Activated T-cell treated with anti-CD3 and anti-CD28 coated beads, Interleukin-2, amount 50 U/mL, for 1 hour (primary cell): Measurements from ENCODE around the gene WDR70.

ENCODE experiments used
- DNase-seq: peaks from one replicate; pipeline ENCODE4 v3.0.0-alpha.2; 2020

Gene WDR70

GRCh38 chr5:37730896-37731455 is 351.9 kb downstream of the WDR70 start:
- DNase-seq = no peak

- DNase-seq = no peak
Measured at GRCh38 chr5:37734114-37734513, 355.0 kb downstream of the WDR70 start.

- DNase-seq = no peak
Measured at GRCh38 chr5:37735649-37736347, 356.7 kb downstream of the WDR70 start.

GRCh38 chr5:37736397-37736796 is 357.3 kb downstream of the WDR70 start:
- no peak for DNase-seq

- no peak for DNase-seq
Measured at GRCh38 chr5:37737326-37738056, 358.4 kb downstream of the WDR70 start.

GRCh38 chr5:37738057-37738691 is 359.1 kb downstream of the WDR70 start:
- DNase-seq = no peak

GRCh38 chr5:37738865-37739488 is 359.9 kb downstream of the WDR70 start:
- DNase-seq = no peak

- no peak for DNase-seq
Measured at GRCh38 chr5:37739817-37740261, 360.7 kb downstream of the WDR70 start.

- no peak for DNase-seq
Measured at GRCh38 chr5:37740331-37741066, 361.4 kb downstream of the WDR70 start.

GRCh38 chr5:37742111-37742510 is 363.0 kb downstream of the WDR70 start:
- DNase-seq = no peak

- DNase-seq = no peak
Measured at GRCh38 chr5:37751227-37751626, 372.1 kb downstream of the WDR70 start.

- no peak for DNase-seq
Measured at GRCh38 chr5:37754976-37755375, 375.9 kb downstream of the WDR70 start.

- no peak for DNase-seq
Measured at GRCh38 chr5:37755581-37755980, 376.5 kb downstream of the WDR70 start.

GRCh38 chr5:37756248-37756647 is 377.1 kb downstream of the WDR70 start:
- no peak for DNase-seq

- no peak for DNase-seq
Measured at GRCh38 chr5:37757980-37758582, 379.0 kb downstream of the WDR70 start.

GRCh38 chr5:37767251-37767650 is 388.1 kb downstream of the WDR70 start:
- no peak for DNase-seq

GRCh38 chr5:37767961-37768360 is 388.8 kb downstream of the WDR70 start:
- DNase-seq = no peak

GRCh38 chr5:37768371-37768770 is 389.3 kb downstream of the WDR70 start:
- DNase-seq = no peak

- no peak for DNase-seq
Measured at GRCh38 chr5:37769108-37769507, 390.0 kb downstream of the WDR70 start.

GRCh38 chr5:37769840-37770239 is 390.7 kb downstream of the WDR70 start:
- no peak for DNase-seq

- no peak for DNase-seq
Measured at GRCh38 chr5:37770786-37771185, 391.7 kb downstream of the WDR70 start.

- DNase-seq = no peak
Measured at GRCh38 chr5:37771203-37771611, 392.1 kb downstream of the WDR70 start.
